Measurements from ENCODE around the gene ASPN.

DNA sequence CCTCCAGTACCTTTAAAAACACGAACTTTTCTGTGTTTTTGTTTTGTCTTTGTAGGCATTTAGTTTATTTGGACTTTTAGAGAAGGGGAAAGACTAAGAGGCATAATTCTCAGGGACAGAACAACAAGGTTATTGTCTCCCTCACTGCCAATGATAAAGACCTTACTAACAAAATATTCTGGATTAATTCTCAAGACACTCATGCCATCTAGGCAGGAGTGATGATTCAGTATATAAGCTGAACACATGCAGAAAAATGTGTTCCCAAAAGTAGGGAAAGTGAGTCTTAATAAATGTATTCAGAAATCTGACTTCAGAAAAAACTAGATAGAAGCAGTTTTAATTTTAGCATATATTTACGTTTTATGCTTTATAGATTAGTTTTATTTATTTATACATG, 17.4 kb upstream of the ASPN start:
- TF ChIP-seq POLR2A (IDR thresholded peaks at IDR 0.05; ENCODE audit: low read length) (no peak), GATA1 (IDR thresholded peaks at IDR 0.05; ENCODE audit: low read depth, low read length) (no peak)
